HG03196 (cell line): ENCODE data around the gene SYCN.

ENCODE experiments used
- ATAC-seq: cut with Tn5 transposase; IDR thresholded peaks from one replicate; pipeline ENCODE4 v1.9.1; 2021; ENCODE audit not compliant: unreplicated experiment

SYCN gene

GRCh38 chr19:39196320-39196719 lies 7.7 kb downstream of the SYCN start:
- no peak for ATAC-seq

- ATAC-seq = no peak
Measured at GRCh38 chr19:39195755-39196154, 8.3 kb downstream of the SYCN start.

DNA sequence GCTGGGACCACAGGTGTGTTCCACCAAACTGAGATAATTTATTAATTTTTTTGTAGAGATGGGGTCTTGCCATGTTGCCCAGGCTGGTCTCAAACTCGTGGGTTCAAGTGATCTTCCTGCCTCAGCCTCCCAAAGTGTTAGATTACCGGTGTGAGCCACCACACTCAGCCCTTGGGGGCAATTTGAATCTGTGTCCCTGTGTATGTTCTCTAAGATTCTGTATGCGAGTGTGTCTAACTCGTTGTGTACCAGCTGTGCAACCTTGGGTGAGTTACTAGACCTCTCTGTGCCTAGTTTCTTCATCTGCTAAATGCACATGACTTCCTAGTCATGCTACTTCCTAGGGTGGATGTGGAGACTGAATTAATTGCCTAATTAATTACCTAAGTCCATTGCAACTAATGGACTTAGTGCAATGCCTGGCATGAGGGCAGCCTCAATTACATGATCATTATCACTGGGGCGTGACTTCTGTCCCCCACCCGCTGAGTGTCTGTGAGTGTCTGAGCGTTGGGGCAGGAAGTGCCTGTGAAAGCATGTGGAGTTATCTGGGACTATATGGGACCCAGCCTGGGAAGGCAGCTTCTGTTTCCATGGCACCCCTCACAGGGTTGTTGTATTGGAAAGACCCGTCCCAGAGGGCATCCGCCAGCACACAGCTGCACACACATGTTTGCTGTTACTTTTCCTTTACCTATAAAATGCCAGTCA lies 9.1 kb downstream of the SYCN start:
- no peak for ATAC-seq

DNA sequence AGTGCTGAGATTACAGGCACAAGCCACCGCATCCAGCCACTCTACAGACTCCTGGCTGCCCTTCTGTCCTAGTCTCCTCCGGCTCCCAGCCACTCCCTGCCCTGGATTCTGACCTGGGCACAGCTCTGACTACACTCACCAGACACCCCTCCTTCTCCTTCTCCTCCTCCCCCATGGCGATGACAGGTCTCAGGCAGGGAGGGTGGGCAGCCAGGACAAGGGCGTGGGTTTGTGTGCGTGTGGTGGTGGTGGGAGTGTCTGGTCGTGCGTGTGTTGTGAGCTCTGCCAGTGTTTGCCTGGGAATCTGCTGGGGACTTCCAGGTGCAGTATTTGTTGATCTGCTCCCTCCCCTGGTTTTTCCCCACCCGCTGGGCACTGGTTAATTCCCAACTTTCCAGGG lies 10.3 kb downstream of the SYCN start:
- ATAC-seq = no peak

- no peak for ATAC-seq
Measured at GRCh38 chr19:39192846-39193245, 11.2 kb downstream of the SYCN start.

DNA sequence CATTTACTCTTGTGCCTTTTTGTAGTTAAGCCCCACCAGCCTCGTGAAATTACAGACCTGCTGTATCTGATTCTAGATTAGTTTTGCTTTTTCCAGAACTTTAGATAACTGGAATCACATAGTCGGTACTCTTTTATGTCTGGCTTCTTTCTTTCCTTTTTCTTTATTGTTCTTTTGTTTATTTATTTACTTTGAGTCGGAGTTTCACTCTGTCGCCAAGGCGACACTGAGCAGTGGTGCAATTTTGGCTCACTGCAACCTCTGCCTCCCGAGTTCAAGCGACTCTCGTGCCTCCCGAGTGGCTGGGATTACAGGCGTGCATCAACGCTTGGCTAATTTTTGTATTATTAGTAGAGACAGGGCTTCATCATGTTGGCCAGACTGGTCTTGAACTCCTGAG lies 13.3 kb downstream of the SYCN start:
- no peak for ATAC-seq

DNA sequence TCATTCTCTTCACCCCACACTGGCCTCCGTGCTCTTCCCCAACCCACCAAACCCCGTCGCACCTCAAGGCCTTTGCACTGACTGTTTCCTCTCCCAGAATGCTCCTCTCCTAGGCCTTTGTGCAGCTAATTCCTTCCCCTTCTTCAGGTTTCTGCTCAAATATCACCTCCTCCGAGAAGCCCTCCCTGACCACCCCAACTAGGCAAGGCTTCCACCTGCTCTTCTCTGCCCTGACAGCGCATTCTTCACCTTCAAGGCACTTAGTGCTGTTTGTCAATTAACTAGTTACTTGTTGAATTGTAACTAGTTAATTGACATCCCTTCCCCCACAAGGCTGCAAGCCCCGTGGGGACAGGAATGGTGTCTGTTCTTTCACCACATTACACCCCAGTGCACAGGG lies 15.1 kb downstream of the SYCN start:
- no peak for ATAC-seq

DNA sequence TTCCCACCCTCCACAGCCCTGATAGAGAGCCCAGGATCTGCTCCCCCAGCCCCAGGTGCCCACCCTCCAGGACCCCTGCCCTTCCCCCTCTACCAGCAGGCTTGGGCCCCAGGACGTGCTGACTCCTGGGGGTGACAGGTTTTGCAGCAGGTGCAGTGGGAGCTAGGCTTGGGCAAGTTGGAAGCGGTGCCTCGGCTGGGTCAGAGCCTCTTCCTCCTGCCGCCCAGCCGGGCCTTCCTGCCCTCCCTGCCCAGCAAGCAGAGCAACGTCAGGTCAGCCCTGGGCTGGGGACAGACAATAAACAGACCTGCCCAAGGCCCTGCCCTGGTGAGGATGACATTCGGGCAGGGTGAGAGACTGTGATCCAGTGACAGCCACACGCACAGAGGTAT lies 16.5 kb downstream of the SYCN start:
- ATAC-seq = no peak

DNA sequence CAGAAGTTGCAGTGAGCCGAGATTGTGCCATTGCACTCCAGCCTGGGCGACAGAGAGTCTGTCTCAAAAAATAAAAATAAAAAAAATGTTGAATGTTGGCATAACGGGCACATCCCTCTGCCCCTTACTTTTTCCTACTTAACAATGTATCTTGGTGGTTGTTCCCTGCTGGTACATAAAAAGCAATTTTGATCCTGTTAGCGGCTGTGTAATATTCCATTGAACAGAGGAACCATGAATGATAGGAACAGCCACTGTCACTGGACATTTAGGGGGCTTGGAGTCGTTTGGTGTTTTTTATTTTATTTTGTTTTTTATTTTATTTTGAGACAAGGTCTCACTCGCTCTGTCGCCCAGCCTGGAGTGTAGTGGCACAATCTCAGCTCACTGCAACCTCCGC lies 17.7 kb downstream of the SYCN start:
- no peak for ATAC-seq

GRCh38 chr19:39183104-39183503 lies 21.0 kb downstream of the SYCN start:
- no peak for ATAC-seq

GRCh38 chr19:39182174-39182505 lies 21.9 kb downstream of the SYCN start:
- ATAC-seq = no peak

DNA sequence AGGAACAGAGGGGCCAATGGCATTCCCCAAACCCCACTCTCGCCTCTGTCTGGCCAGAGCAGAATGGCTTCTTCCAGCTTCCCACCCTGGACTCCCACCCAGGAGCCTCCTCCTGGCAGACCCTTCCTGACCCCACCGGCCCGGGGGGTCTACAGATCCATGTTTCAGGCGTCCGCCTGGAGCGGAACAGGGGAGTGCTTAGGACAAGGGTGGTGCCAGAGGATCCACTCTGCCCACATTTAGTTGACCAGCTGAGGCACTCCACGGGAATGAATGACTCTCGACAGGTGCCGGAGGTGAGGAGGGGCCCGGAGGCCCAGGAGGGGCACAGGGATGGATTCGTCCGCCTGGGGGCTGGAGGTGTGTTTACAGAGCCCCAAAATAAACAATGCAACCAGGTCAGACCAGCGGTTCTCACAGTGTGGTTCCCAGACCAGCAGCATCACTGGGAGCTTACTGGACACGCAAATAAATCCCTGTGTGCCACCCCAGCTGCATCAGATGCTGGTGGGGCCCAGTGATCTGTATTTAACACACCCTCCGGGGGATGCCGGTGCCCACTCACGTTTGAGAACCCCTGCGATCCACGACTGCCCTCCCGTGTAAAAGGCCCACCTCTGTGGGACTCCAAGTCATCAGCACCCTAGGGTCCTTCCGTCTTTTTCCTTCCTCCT lies 22.4 kb downstream of the SYCN start:
- no peak for ATAC-seq

DNA sequence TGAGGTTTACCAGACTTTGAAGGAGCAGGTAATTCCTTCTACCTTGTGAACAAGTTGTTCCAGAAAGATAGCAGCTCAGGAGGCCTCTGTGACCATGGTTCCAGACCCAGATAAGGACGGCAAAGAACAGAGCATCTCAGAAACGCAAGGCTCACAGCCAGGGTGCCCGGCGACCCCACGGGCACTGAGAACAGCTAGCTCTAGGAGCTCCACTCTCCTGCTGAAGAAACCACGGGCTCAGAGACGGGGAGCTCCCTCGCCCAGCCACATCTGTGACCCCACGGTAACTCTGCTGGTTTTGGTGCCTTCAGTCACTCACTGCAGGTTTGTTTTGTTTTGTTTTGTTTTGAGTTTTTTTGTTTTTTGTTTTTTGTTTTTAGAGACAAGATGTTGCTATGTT lies 23.3 kb downstream of the SYCN start:
- ATAC-seq = no peak

DNA sequence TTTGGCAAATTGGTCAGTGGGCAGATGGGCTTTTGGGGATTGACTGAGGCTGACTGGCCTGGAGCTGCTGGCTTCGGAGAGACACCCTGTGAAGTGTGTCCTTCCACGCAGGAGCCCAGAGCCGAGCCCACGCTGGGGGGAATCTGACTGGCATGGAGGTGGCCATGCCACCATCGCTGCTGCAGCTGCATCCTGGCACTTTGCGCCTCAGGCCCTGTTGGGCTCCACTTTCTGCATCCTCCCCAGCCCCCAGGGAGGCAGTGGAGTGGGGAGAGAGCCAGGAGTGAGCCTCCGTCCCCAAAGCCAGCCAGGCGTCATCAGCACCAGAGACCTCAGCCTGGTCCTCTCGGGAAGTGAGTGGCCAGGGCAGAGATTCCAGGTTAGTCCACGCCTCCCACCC lies 24.3 kb downstream of the SYCN start:
- ATAC-seq = no peak

- no peak for ATAC-seq
Measured at GRCh38 chr19:39178296-39179006, 25.6 kb downstream of the SYCN start.

DNA sequence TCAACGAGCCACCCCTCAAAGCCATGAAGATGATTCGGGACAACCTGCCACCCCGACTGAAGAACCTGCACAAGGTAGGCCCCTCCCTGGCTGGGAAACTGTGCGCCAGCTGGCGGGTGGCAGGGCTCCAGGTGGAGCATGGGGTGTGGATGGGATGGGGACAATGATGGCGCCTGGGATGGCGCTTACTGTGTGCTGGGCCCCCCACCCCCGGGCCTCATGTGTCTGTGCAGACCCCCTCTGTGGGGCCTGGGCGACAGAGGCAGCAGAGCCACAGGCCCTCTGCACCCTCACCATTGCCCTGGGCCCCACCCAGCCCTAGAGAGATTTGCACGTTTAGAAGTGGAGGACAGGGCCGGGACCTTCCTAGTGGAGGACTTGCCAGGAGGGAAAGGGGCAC lies 26.3 kb downstream of the SYCN start:
- ATAC-seq = no peak

- no peak for ATAC-seq
Measured at GRCh38 chr19:39177110-39177699, 26.9 kb downstream of the SYCN start.

DNA sequence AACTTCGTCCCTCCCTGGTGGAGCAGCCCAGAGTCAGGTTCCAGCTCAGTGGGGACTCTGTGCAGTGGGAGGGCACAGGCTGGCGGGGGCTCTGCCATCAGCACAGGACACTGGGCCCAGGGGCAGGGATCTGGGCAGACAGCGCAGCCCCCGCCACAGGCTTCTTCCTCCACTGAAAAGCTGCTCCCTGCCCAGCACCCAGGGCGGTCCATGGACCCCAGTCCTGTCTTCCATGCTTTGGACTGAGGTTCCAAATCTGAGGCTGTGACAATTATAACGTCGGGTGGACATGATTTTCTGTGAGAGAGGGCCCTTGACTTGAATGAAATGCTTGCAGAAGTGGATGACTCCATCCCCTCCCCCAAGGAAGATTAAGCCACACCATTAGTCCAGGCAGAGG lies 28.5 kb downstream of the SYCN start:
- no peak for ATAC-seq

GRCh38 chr19:39174558-39175544 lies 29.2 kb downstream of the SYCN start:
- no peak for ATAC-seq

- ATAC-seq = no peak
Measured at GRCh38 chr19:39174142-39174541, 29.9 kb downstream of the SYCN start.

DNA sequence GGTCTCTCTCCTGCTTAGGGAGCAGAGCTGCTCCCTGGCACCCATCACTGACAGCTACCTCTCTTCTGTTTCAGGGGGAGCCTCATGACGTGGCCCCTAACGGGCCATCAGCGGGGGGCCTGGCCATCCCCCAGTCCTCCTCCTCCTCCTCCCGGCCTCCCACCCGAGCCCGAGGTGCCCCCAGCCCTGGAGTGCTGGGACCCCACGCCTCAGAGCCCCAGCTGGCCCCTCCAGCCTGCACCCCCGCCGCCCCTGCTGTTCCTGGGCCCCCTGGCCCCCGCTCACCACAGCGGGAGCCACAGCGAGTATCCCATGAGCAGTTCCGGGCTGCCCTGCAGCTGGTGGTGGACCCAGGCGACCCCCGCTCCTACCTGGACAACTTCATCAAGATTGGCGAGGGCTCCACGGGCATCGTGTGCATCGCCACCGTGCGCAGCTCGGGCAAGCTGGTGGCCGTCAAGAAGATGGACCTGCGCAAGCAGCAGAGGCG lies 30.5 kb downstream of the SYCN start:
- ATAC-seq = no peak
